Fibroblast of skin of left biceps (primary cell): ENCODE results near the gene KCND3.

Experiments
- DNase-seq, 2 experiments: peaks; one replicate each; pipeline ENCODE4 v3.0.0-alpha.2; 2013; ENCODE audit warnings: low read depth in 2 of 2

Gene KCND3

GRCh38 chr1:111848852-111849545 is 140.5 kb downstream of the KCND3 start:
- DNase-seq = no peak

DNA sequence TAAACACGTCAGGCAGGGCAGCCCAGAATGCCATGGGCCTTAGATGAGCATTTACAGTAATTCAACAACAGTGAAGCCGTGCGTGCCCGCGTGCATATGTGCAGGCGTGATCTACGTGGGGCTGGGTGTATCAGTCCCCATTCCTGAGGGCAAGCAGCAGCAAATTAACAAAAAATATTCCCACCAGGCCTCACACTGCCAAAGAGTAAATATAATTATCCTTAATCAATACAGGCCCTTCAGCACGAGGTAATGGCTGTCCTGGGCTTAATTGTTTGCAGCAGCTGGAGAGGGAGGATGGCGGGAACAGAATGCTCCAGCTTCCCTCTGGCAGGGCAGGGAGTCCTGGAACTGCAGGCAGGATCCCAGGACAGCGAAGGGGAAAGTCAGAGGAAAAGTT is 142.0 kb downstream of the KCND3 start:
- no peak for DNase-seq

- no peak for DNase-seq
Measured at GRCh38 chr1:111846842-111847241, 142.6 kb downstream of the KCND3 start.

DNA sequence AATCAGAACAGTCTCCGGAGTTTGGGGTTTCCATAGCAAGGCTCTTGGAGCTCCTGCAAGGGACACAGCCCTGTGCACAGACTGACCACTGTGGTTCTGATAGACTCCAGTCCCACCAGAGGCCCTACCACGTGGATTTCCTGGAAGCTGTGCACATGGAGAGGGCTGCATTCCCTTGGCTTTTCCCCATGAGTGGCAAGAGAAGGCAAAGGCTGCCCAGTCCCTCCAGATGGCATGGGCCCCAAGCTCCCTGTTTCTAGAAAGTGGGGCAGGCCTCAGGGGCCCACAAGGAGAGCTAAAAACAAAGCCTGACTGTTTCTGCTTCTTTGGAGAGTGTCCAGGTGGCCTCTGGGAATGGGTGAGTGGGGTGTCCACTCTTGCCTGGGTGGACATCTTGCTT is 146.3 kb downstream of the KCND3 start:
- DNase-seq = no peak

DNA sequence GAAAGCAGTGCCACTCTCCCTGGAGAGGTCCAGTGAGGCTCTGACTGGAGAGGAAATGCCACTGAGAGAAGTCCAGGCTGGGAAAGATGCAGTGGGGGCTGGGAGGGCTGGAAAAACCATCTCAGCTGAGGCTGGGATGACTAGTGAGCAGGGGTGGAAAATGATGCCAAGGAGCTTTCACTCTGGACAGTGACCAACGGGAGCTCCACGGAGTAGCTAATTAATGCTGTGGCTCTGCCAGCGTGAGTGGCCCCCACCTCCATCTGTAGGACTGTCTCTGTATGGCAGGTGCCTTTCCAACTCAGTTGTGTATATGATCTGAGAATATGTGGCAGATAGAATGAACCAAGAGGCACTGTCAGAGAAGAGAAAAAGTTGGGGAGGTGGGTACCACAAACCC is 147.1 kb downstream of the KCND3 start:
- DNase-seq = no peak

DNA sequence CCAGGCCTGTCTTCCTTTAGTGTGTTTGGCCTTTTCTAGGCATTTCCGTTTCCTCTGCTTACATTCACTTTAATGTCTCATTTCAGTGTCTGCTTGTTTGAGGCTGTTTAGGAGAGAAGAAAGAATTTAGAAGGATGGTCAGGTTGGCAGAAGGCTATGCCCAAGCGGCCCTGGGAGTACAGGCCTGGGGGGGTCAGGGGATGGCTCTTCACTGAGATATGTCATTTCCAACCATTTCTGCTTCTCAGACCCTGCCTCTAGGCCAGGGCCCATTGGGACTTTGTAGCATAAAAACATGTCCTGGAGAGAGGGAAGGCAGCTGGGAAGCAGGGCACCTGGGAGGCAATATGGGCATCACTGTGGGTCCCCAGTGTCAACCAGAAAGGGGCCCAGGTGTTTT is 147.7 kb downstream of the KCND3 start:
- DNase-seq = no peak

GRCh38 chr1:111841189-111841588 is 148.3 kb downstream of the KCND3 start:
- DNase-seq = no peak

DNA sequence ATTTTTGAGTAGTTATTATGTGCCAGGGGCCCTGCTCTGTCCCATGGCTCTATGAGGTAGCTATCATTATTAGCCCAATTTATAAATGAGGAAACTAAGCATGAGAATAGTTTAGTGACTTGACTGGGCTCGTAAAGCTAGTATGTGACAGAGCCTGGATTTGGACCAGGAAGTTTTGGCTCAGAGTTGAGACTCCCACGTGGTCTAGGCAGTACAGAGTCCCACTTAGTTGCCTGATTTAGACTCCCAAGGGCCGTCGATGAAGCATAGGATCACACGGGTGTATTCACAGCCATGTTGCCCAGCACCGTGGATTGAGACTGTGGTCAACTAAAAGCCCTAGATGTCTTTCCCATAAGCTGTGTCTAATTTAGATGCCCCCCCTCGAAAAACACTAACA is 152.1 kb downstream of the KCND3 start:
- DNase-seq = no peak

GRCh38 chr1:111836111-111836510 is 153.4 kb downstream of the KCND3 start:
- DNase-seq = no peak

GRCh38 chr1:111835514-111835913 is 154.0 kb downstream of the KCND3 start:
- no peak for DNase-seq

DNA sequence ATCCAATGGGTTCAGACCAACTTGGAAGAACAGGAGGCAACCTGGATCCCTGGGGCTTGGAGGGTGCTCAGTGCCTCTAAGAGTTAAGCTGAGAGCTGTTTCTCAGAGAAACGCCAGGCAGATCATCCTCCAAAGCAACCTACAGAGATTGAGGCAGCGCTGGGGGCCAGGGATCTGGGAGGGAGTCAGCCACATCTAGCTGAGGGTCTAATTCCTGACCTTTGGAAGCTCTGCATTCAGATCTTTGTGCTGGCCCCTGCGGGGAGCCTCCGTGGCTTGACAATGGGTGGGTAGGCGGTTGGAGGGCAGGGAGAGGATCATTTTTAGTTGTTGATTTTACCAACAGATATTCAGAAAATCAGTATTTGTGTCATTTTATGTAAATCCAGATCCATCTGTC is 154.5 kb downstream of the KCND3 start:
- DNase-seq = no peak

- no peak for DNase-seq
Measured at GRCh38 chr1:111833334-111833733, 156.1 kb downstream of the KCND3 start.

DNA sequence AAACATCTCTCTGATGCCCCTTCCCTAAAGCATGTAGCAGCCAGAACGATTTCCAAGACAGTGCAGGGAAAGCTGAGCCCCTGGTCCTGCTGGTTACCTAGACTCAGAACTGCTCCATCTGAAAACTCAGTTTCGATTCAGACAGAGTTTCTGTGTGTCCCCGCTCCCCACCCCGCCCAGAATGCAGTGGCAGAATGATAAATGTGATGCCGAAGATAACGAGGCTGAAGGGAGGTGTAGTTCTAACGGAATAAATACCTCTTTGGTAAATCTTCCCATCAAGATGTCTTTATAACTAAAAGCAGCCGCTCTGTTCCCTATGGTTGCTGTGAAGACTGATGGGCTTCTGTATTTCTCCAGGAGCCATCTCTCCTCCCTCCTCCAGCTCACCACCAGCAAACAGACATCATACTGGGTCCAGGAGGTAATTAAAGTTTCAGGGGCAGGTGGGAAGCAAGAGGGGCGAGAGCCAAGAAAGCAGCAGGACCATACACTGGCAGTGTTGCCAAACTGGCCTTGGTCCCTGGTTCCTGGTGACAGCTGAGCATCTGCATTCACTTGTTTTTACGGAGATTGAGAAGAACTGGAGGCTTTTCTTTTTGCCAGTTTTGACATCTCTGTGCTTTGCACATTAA is 156.8 kb downstream of the KCND3 start:
- no peak for DNase-seq

- no peak for DNase-seq
Measured at GRCh38 chr1:111831153-111831552, 158.3 kb downstream of the KCND3 start.

- no peak for DNase-seq
Measured at GRCh38 chr1:111827946-111828345, 161.5 kb downstream of the KCND3 start.

- DNase-seq = no peak
Measured at GRCh38 chr1:111826278-111826677, 163.2 kb downstream of the KCND3 start.

- DNase-seq = no peak
Measured at GRCh38 chr1:111825217-111825616, 164.3 kb downstream of the KCND3 start.

DNA sequence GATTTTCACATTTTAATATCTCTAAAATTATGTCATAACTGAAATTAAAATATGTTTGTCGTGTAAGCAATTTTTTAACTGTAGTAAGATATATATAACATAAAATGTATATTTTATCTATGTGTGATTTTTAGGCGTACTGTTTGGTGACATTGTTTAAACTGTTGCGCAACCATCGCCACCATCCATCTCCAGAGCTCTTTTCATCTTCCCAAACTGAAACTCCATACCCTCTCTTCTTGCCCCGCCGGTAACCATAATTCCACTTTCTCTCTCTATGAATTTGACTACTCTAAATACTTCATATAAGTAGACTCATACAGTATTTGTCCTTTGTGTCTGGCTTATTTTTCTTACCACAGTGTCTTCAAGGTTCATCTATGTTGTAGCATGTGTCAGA is 167.3 kb downstream of the KCND3 start:
- no peak for DNase-seq

DNA sequence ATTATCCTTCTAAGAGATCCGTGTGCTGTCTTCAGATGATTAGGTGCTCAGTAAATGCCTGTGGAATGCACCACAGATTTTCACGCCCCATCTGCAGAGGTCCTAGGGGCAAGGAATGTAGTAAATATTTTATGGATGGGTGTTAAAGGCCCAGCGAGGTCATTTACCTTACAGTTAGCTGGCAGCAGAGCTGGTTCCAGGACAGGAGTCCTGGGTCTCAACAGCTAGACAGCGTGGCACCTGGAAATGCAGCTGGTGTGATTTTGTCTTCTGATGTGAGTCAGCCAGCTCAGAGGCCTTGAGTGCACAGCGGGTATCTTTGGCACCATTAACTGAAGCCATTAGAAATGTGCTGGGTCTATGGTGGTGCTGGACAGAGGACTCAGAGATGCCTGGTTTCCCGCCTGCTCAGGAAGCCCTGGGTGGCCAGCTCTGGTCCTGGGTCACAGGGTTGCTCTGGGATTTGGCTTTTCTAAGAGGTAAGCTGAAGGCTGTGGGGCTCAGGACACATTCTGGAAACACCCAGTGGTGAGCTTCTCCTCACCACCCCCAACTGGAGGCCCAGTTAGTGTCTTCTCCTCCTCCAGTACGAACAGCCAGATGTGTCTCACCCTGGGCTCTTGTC is 168.2 kb downstream of the KCND3 start:
- no peak for DNase-seq

- DNase-seq = no peak
Measured at GRCh38 chr1:111819566-111820263, 169.8 kb downstream of the KCND3 start.

DNA sequence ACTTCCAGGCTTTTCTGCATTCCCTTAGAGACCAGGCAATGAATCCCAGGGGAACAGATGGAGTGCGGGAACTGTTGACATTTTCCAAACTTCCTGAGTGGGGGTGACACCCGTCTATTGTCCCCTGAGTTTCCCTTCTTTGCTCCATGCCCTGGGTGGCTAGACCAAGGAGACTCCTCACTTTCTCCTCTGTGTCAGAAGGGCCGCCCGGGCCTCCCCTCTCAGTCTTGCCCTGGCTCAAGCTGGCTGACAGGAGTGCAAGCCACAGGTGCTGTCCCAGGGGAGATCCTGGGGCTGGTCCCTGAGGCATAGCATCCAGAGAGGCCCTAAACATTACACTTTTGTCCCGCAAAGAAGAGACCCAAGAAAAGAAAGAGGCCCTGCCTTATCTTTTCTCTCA is 170.9 kb downstream of the KCND3 start:
- no peak for DNase-seq

GRCh38 chr1:111818081-111818480 is 171.4 kb downstream of the KCND3 start:
- no peak for DNase-seq

DNA sequence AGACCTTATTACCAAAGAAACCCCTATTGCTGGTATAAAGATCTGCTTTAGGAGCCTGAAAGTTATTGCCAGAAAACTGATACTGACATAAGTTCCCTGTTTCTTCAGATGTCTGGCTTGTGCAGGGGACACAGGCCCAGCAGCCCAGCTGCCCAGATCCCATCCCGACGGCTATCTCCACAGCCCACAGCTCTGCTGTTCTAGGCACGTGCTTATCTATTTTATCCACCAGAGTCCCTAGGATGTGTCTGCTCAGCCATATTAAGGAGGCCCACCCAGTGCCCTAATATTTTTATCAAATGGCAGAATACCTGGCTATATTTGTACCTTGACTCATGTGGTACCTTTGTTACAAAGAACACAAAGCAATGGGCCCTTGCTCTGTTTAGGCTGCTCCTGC is 174.8 kb downstream of the KCND3 start:
- DNase-seq = no peak
